NCI-H2171 (cell line): ENCODE data around the gene S100A12.
A peak's percentile ranks its signal among the peaks of the same experiment; 100 is the strongest.

Experiments
- DNase-seq: peaks from one replicate; lab custom pipeline; 2025; lab: John Stamatoyannopoulos, UW

The S100A12 gene

GRCh38 chr1:153397051-153397923, 21.9 kb upstream of the S100A12 start:
- peak; percentile 48 for DNase-seq

- DNase-seq: no peak
Measured at GRCh38 chr1:153396461-153396860, 21.0 kb upstream of the S100A12 start.

- DNase-seq: no peak
Measured at GRCh38 chr1:153395776-153396175, 20.4 kb upstream of the S100A12 start.

- no peak for DNase-seq
Measured at GRCh38 chr1:153395136-153395685, 19.8 kb upstream of the S100A12 start.

- DNase-seq: no peak
Measured at GRCh38 chr1:153394391-153394790, 19.0 kb upstream of the S100A12 start.

- no peak for DNase-seq
Measured at GRCh38 chr1:153393926-153394325, 18.5 kb upstream of the S100A12 start.

- DNase-seq: no peak
Measured at GRCh38 chr1:153392822-153393221, 17.4 kb upstream of the S100A12 start.

- no peak for DNase-seq
Measured at GRCh38 chr1:153392258-153392657, 16.8 kb upstream of the S100A12 start.

- no peak for DNase-seq
Measured at GRCh38 chr1:153390938-153391710, 15.7 kb upstream of the S100A12 start, which contains the start of gene S100A8. Gene S100A8, minus strand, starts transcription at chr1:153391073. Its CDS starts 538 bp downstream, at chr1:153390535.

GRCh38 chr1:153389973-153390879, 14.8 kb upstream of the S100A12 start:
- no peak for DNase-seq

- no peak for DNase-seq
Measured at GRCh38 chr1:153389401-153389800, 14.0 kb upstream of the S100A12 start.

- DNase-seq: no peak
Measured at GRCh38 chr1:153387785-153388184, 12.4 kb upstream of the S100A12 start.

- no peak for DNase-seq
Measured at GRCh38 chr1:153387001-153387400, 11.6 kb upstream of the S100A12 start.

- DNase-seq: no peak
Measured at GRCh38 chr1:153386500-153386901, 11.1 kb upstream of the S100A12 start.

- DNase-seq: no peak
Measured at GRCh38 chr1:153384958-153385580, 9.6 kb upstream of the S100A12 start.

- DNase-seq: no peak
Measured at GRCh38 chr1:153380711-153381110, 5.3 kb upstream of the S100A12 start.

GRCh38 chr1:153379591-153379990, 4.2 kb upstream of the S100A12 start:
- DNase-seq: no peak

- DNase-seq: no peak
Measured at GRCh38 chr1:153374071-153374470, 1.4 kb downstream of the S100A12 start.

GRCh38 chr1:153372571-153372970, 2.9 kb downstream of the S100A12 start:
- no peak for DNase-seq

- no peak for DNase-seq
Measured at GRCh38 chr1:153371231-153371630, 4.2 kb downstream of the S100A12 start.

- no peak for DNase-seq
Measured at GRCh38 chr1:153370146-153370545, 5.3 kb downstream of the S100A12 start.
